ENCODE measurements around the gene CNIH2. TPM values are rescaled to one million over a fixed set of nuclear protein-coding genes. Genes with fewer than 3 reads are reported as not detected.
"Not testable (repeated sequence)": the region's sequence is repeated elsewhere in the genome, so short reads cannot be mapped to it uniquely, and the experiment has no call there.

CNIH2 gene
- total and polyA plus RNA-seq, 2 of the 8 experiments (the other 6 are each of a cell fraction or from before 2014, with no cell fraction given): 12.5 to 15.8 TPM

- not testable (repeated sequence) for H3K18ac ChIP-seq (ENCODE audit: extremely low read depth, low read length); H3K36me3 ChIP-seq (ENCODE audit: control insufficient read depth in 2 of 4, insufficient read depth in 4 of 4, low read length in 3 of 4); H3K23ac ChIP-seq (ENCODE audit: insufficient read length); H2BK5ac ChIP-seq (ENCODE audit: low read depth, low read length); H4K5ac ChIP-seq (ENCODE audit: insufficient read length, low read depth, low read length); H3K79me1 ChIP-seq (ENCODE audit: low read depth, low read length); H3K9ac ChIP-seq (replicated peaks in 1 of 4; ENCODE audit: extremely low read depth in 1 of 4, low read depth in 3 of 4, low read length in 3 of 4); H3K9me3 ChIP-seq (ENCODE audit: insufficient read depth in 2 of 2, low read depth in 1 of 2, low read length in 1 of 2); H4K91ac ChIP-seq (replicated peaks; ENCODE audit: insufficient read length, low read length); H2BK15ac ChIP-seq (ENCODE audit: low read length); H3K27me3 ChIP-seq (replicated peaks in 1 of 4; ENCODE audit: control insufficient read depth in 3 of 4, extremely low read depth in 1 of 4, insufficient read depth in 3 of 4, low read length in 3 of 4); H3K27ac ChIP-seq (ENCODE audit: low read depth, low read length); H2BK12ac ChIP-seq (ENCODE audit: low read depth, low read length); H3K23me2 ChIP-seq (ENCODE audit: low read depth, low read length); H2AK5ac ChIP-seq (ENCODE audit: low read depth, low read length); H3K4me3 ChIP-seq (ENCODE audit: extremely low read depth in 1 of 4, insufficient read depth in 2 of 4, low read depth in 3 of 4, low read length in 4 of 4); H3K4ac ChIP-seq (replicated peaks; ENCODE audit: insufficient read length, low read depth, low read length); H3K14ac ChIP-seq (ENCODE audit: insufficient read length); H4K20me1 ChIP-seq (replicated peaks in 1 of 2; ENCODE audit: control insufficient read depth in 1 of 2, insufficient read depth in 2 of 2, low read length in 2 of 2); H2BK20ac ChIP-seq (ENCODE audit: low read length); H2AFZ ChIP-seq (ENCODE audit: low read length); DNase-seq (ENCODE audit: low read depth in 1 of 2, low spot score in 2 of 2); H4K8ac ChIP-seq (ENCODE audit: extremely low read depth, insufficient read depth, low read length); H2BK120ac ChIP-seq (replicated peaks; ENCODE audit: low read depth, low read length); H3K79me2 ChIP-seq (ENCODE audit: control insufficient read depth in 1 of 2, insufficient read depth in 2 of 2, low read length in 2 of 2); H3K56ac ChIP-seq (replicated peaks; ENCODE audit: insufficient read length, low read depth, low read length); FAIRE-seq
- Histone ChIP-seq H3K4me2 (ENCODE audit: insufficient read depth in 1 of 2, low read depth in 2 of 2, low read length in 2 of 2) (peak overlapping the region in 1 of 2 experiments; percentile 48; a peak in 2 of 4 replicates), H3K4me1 (replicated peaks in 1 of 4; ENCODE audit: control insufficient read depth in 3 of 4, insufficient read depth in 4 of 4, low read length in 3 of 4) (peaks cover 3 to 13% (median 6%) of the 10 kb centered on the region in 4 experiments; a peak in 6 of 7 replicates)
- ChIA-PET POLR2A (ENCODE audit: partially characterized antibody) (interaction anchor here (0.8 to 4.1 kb wide), 20 partner anchors 11 to 242 kb away, joined by 3 to 25 read pairs (median 4); partner anchors contain the start of genes BRMS1, RIN1 and TMEM151A), CTCF (ENCODE audit: partially characterized antibody) (interaction anchor here (0.6 to 11.7 kb wide), 33 partner anchors 10 to 1282 kb away, joined by 3 to 242 read pairs (median 7); partner anchors contain the start of genes B4GAT1, BRMS1, RAB1B and RIN1)
- 85% methylated on average over 18 of the region's 18 CpGs; no CpG with 5 or more reads in 1 of the 2 experiments for WGBS, 2 experiments (ENCODE audit: extremely low coverage in 1 of 2, insufficient coverage in 1 of 2, insufficient read length in 1 of 2, insufficient replicate concordance in 2 of 2, low coverage in 1 of 2, low lambda C conversion rate in 2 of 2, missing lambda C conversion rate in 1 of 2)
Measured at GRCh38 chr11:66310803-66311440, 32.9 kb downstream of the CNIH2 start.

Data from H1 (cell line).